Measurements from ENCODE around the gene IFRD1.

IFRD1 gene

DNA sequence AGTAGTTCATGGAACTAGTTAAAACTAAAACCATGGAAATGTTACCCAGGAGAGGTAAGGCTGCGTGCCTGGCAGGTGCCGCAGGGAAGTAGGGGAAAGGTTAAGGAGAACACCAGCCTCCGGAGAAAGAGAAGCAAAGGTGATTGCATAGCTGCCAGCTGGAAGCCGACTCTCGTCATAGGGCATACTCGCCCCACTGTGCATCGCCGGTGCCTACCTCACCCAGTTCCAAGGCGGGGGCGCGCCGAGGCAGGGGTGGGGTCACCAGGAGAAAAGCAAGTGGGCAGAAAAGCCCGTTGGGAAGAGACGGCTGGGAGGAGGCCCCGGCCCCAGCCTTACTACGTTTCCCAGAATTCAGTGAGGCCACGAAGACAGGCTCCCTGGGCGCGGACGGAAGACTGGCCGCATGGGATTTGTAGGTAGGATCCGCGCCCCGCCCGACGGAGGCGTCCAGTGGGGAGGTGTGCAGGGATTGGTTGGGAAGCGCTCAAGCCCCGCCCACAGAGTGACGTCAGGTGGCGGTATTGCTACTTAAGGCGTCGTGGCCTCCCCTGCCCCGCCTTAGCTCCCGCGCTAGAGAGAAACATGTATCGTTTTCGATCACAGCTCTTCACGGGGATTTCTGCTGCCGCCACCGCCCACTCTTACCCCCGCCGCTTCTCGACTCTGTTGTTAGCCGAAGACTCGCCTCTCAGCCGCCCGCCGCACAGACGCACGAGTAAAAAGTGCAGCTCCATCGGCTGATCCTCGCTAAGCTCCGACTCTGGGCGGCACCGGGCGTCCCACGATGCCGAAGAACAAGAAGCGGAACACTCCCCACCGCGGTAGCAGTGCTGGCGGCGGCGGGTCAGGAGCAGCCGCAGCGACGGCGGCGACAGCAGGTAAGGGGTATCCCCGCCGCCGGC is at the start of gene IFRD1:
Gene IFRD1, plus strand, starts transcription at position 559 of the 905 bp plus-strand sequence. Its CDS starts 229 bp downstream, at position 788.
- DNase-seq (ENCODE audit: low spot score) = peak; percentile 99
- Histone ChIP-seq H3K27ac (peak within 1 kb of the TSS; percentile 98), H3K4me3 (peak within 1 kb of the TSS; percentile 90)
- TF ChIP-seq, protein P1, sequence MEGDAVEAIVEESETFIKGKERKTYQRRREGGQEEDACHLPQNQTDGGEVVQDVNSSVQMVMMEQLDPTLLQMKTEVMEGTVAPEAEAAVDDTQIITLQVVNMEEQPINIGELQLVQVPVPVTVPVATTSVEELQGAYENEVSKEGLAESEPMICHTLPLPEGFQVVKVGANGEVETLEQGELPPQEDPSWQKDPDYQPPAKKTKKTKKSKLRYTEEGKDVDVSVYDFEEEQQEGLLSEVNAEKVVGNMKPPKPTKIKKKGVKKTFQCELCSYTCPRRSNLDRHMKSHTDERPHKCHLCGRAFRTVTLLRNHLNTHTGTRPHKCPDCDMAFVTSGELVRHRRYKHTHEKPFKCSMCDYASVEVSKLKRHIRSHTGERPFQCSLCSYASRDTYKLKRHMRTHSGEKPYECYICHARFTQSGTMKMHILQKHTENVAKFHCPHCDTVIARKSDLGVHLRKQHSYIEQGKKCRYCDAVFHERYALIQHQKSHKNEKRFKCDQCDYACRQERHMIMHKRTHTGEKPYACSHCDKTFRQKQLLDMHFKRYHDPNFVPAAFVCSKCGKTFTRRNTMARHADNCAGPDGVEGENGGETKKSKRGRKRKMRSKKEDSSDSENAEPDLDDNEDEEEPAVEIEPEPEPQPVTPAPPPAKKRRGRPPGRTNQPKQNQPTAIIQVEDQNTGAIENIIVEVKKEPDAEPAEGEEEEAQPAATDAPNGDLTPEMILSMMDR (IDR thresholded peaks at IDR 0.05) = no peak

GRCh38 chr7:112404321-112404720 is 45.9 kb upstream of the IFRD1 start:
- DNase-seq (ENCODE audit: low spot score) = no peak
- Histone ChIP-seq H3K27ac (no peak overlapping the region), H3K4me3 (no peak overlapping the region)
- TF ChIP-seq, protein P1 (IDR thresholded peaks at IDR 0.05) = no peak

DNA sequence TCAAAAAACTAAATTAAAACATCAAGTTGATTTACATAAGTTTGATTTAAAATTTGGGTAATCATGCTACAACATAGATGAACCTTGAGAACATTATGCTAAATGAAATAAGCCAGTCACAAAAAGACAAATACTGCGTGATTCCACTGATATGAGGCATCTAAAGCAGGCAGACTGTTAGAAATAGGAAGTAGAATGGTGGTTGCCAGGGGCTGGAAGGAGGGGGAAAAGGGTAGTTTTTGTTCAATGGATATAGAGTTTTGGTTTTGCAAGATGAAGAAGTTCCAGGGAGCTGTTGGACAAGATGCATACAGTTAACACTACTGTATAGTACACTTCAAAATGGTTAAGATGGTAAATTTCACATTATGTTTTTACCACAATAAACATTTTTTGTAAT is 45.0 kb upstream of the IFRD1 start:
- no peak for DNase-seq (ENCODE audit: low spot score)
- Histone ChIP-seq H3K4me3 (no peak overlapping the region), H3K27ac (no peak overlapping the region)
- TF ChIP-seq, protein P1 (IDR thresholded peaks at IDR 0.05) = no peak

GRCh38 chr7:112407261-112407660 is 43.0 kb upstream of the IFRD1 start:
- no peak overlapping the region for H3K27ac ChIP-seq
- no peak for DNase-seq (ENCODE audit: low spot score)
- TF ChIP-seq, protein P1 (IDR thresholded peaks at IDR 0.05) = no peak
- H3K4me3 ChIP-seq = no peak overlapping the region

- Histone ChIP-seq H3K27ac (no peak overlapping the region), H3K4me3 (no peak overlapping the region)
- no peak for DNase-seq (ENCODE audit: low spot score)
- TF ChIP-seq, protein P1 (IDR thresholded peaks at IDR 0.05) = no peak
Measured at GRCh38 chr7:112410092-112410491, 40.2 kb upstream of the IFRD1 start.

DNA sequence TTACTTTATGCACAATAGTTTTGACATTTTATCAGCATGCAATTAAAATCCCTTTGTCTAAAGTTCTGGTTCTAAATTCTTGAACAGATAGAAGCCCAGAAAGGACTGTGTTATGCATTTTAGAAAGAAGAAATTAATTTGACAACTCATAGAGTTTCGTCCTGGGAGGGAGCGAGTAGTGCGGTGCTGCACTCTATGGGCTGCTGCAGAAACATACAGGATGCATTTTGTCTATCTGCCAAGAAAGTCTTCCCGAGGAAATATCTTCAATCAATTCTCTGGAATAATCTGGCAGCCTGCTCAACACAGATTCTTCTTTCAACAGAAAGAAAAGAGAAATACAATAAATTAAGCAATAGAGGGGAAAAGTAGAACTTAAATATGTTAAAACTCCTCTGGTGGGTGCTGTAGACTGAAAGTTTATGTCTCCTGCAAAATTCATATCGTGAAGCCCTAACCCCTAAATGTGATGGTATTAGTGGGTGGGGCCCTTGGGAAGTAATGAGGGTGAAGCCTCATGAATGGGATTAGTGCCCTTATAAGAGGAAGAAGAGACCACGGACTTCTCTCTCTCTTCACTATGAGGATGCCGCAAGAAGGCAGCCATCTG is 39.0 kb upstream of the IFRD1 start:
- DNase-seq (ENCODE audit: low spot score) = no peak
- TF ChIP-seq, protein P1 (IDR thresholded peaks at IDR 0.05) = peak; percentile 17
- H3K4me3 ChIP-seq = no peak overlapping the region
- no peak overlapping the region for H3K27ac ChIP-seq

Data from coronary artery (tissue), 2 donors.